ENCODE data around the gene EIF5A. TPM values are rescaled to one million over a fixed set of nuclear protein-coding genes. Genes with fewer than 3 reads are reported as not detected.

The EIF5A gene
- total and polyA plus RNA-seq, 4 donors, result 179 to 506 (median 302) TPM

DNA sequence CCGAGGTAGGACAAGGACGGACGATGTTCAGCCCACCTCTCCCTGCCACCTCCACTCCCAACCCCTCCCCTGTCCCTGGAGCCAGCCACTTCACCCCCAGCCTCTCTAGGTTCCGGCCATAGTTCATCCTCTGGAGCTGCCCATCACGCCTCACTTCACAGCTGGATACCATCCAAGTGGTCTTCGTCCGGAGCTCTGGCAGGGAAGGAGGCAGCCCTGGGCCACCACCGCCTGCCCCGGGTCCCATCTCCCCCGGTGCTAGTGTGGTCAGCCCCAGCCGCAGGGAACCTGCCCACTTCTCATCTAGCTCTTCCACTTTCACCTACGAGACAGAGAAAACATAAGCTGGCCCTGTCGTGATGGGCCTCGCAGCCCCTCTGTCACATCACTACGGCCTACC is 14.0 kb downstream of the EIF5A start:
- H3K9ac ChIP-seq (ENCODE audit: low read depth in 1 of 2, low read length in 2 of 2), result no peak overlapping the region
- WGBS, result 93% methylated on average over 15 of the region's 15 CpGs
- peaks cover 17 to 78% (median 36%) of the 10 kb centered on the region in 4 donors for H3K36me3 ChIP-seq (ENCODE audit: control insufficient read depth in 4 of 4, insufficient read depth in 3 of 4, low read depth in 1 of 4, low read length in 3 of 4)
- no peaks in the 10 kb centered on the region for H3K9me3 ChIP-seq (ENCODE audit: control insufficient read depth in 4 of 4, low read length in 3 of 4)
- H3K27ac ChIP-seq (ENCODE audit: low read depth in 1 of 2, low read length in 2 of 2), result no peak overlapping the region
- no peak for TF ChIP-seq RAD21 (IDR thresholded peaks at IDR 0.05)
- no peak for TF ChIP-seq RXRA (IDR thresholded peaks at IDR 0.05)
- TF ChIP-seq, protein P1, sequence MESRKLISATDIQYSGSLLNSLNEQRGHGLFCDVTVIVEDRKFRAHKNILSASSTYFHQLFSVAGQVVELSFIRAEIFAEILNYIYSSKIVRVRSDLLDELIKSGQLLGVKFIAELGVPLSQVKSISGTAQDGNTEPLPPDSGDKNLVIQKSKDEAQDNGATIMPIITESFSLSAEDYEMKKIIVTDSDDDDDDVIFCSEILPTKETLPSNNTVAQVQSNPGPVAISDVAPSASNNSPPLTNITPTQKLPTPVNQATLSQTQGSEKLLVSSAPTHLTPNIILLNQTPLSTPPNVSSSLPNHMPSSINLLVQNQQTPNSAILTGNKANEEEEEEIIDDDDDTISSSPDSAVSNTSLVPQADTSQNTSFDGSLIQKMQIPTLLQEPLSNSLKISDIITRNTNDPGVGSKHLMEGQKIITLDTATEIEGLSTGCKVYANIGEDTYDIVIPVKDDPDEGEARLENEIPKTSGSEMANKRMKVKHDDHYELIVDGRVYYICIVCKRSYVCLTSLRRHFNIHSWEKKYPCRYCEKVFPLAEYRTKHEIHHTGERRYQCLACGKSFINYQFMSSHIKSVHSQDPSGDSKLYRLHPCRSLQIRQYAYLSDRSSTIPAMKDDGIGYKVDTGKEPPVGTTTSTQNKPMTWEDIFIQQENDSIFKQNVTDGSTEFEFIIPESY (IDR thresholded peaks at IDR 0.05), result no peak
- TF ChIP-seq HNF4G (IDR thresholded peaks at IDR 0.05), result no peak
- TF ChIP-seq, protein P2, sequence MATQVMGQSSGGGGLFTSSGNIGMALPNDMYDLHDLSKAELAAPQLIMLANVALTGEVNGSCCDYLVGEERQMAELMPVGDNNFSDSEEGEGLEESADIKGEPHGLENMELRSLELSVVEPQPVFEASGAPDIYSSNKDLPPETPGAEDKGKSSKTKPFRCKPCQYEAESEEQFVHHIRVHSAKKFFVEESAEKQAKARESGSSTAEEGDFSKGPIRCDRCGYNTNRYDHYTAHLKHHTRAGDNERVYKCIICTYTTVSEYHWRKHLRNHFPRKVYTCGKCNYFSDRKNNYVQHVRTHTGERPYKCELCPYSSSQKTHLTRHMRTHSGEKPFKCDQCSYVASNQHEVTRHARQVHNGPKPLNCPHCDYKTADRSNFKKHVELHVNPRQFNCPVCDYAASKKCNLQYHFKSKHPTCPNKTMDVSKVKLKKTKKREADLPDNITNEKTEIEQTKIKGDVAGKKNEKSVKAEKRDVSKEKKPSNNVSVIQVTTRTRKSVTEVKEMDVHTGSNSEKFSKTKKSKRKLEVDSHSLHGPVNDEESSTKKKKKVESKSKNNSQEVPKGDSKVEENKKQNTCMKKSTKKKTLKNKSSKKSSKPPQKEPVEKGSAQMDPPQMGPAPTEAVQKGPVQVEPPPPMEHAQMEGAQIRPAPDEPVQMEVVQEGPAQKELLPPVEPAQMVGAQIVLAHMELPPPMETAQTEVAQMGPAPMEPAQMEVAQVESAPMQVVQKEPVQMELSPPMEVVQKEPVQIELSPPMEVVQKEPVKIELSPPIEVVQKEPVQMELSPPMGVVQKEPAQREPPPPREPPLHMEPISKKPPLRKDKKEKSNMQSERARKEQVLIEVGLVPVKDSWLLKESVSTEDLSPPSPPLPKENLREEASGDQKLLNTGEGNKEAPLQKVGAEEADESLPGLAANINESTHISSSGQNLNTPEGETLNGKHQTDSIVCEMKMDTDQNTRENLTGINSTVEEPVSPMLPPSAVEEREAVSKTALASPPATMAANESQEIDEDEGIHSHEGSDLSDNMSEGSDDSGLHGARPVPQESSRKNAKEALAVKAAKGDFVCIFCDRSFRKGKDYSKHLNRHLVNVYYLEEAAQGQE (IDR thresholded peaks at IDR 0.05), result no peak
- TF ChIP-seq HNF4A (conservative IDR thresholded peaks at IDR 0.05), result no peak
- no peak for TF ChIP-seq GABPA (IDR thresholded peaks at IDR 0.05 in 1 of 2, conservative IDR thresholded peaks at IDR 0.05 in 1 of 2)
- no peak for TF ChIP-seq NR2F2 (IDR thresholded peaks at IDR 0.05)
- TF ChIP-seq YY1 (IDR thresholded peaks at IDR 0.05), result no peak
- TF ChIP-seq TAF1 (conservative IDR thresholded peaks at IDR 0.05), result no peak
- no peak for TF ChIP-seq CTCF (IDR thresholded peaks at IDR 0.05; ENCODE audit: low read depth, low read length, missing input control)
- TF ChIP-seq SP1 (IDR thresholded peaks at IDR 0.05), result no peak
- no peak for TF ChIP-seq ATF3 (IDR thresholded peaks at IDR 0.05)
- TF ChIP-seq EGR1 (IDR thresholded peaks at IDR 0.05; ENCODE audit: low read depth in 2 of 2), result no peak
- TF ChIP-seq MAX (IDR thresholded peaks at IDR 0.05), result no peak
- TF ChIP-seq FOXA1 (IDR thresholded peaks at IDR 0.05), result no peak
- no peak for TF ChIP-seq JUND (IDR thresholded peaks at IDR 0.05)
- DNase-seq (ENCODE audit: low spot score), result no peak
- H3K4me1 ChIP-seq (ENCODE audit: control insufficient read depth in 4 of 4, insufficient read depth in 4 of 4, low read length in 3 of 4), result peaks cover 0 to under 1% (median 0%) of the 10 kb centered on the region in 4 donors
- H3K27me3 ChIP-seq (ENCODE audit: control insufficient read depth in 4 of 4, insufficient read depth in 4 of 4, low read length in 3 of 4), result no peaks in the 10 kb centered on the region
- no peak overlapping the region for H3K4me3 ChIP-seq (ENCODE audit: low read depth in 1 of 3, low read length in 3 of 3)
